HG03045 (cell line): ENCODE data around the gene FOXL1.

Experiments
- ATAC-seq: cut with Tn5 transposase; IDR thresholded peaks from one replicate; pipeline ENCODE4 v1.9.1; 2021; ENCODE audit warnings: mild to moderate bottlenecking, moderate library complexity; ENCODE audit not compliant: unreplicated experiment

FOXL1 gene

GRCh38 chr16:86567701-86568581 lies 10.4 kb upstream of the FOXL1 start:
- ATAC-seq: no peak

- ATAC-seq: no peak
Measured at GRCh38 chr16:86568677-86569623, 9.4 kb upstream of the FOXL1 start.

GRCh38 chr16:86569701-86570447 lies 8.5 kb upstream of the FOXL1 start:
- ATAC-seq: no peak

- ATAC-seq: no peak
Measured at GRCh38 chr16:86570558-86571529, 7.5 kb upstream of the FOXL1 start.

GRCh38 chr16:86571530-86571915 lies 6.8 kb upstream of the FOXL1 start:
- ATAC-seq: no peak

- no peak for ATAC-seq
Measured at GRCh38 chr16:86572041-86572521, 6.3 kb upstream of the FOXL1 start.

GRCh38 chr16:86572606-86573005 lies 5.7 kb upstream of the FOXL1 start:
- no peak for ATAC-seq

- no peak for ATAC-seq
Measured at GRCh38 chr16:86573215-86573614, 5.1 kb upstream of the FOXL1 start.

- no peak for ATAC-seq
Measured at GRCh38 chr16:86573646-86574508, 4.5 kb upstream of the FOXL1 start.

GRCh38 chr16:86574646-86575045 lies 3.7 kb upstream of the FOXL1 start:
- ATAC-seq: no peak

- ATAC-seq: no peak
Measured at GRCh38 chr16:86575095-86575685, 3.2 kb upstream of the FOXL1 start.

- ATAC-seq: no peak
Measured at GRCh38 chr16:86575754-86576557, 2.4 kb upstream of the FOXL1 start.

GRCh38 chr16:86576591-86577313 lies 1.6 kb upstream of the FOXL1 start:
- ATAC-seq: no peak

- no peak for ATAC-seq
Measured at GRCh38 chr16:86577314-86577971, 906 bp upstream of the FOXL1 start.

- ATAC-seq: no peak
Measured at GRCh38 chr16:86578611-86579267, 390 bp downstream of the FOXL1 start.
